Tibial nerve (tissue), 4 donors: ENCODE results near the gene MKLN1.

Experiments used
- EP300 ChIP-seq, 2 donors: sonication (generic); formaldehyde crosslinking; IDR thresholded peaks; one replicate each; pipeline ENCODE4 v1.6.1; 2017; ENCODE audit warnings: antibody characterized with exemption in 2 of 2, mild to moderate bottlenecking in 1 of 2
- POLR2A ChIP-seq, 2 donors: fragments of 450-650 bp; IDR thresholded peaks; one replicate each; pipeline ENCODE4 v1.6.1; 2017; ENCODE audit warnings: antibody characterized with exemption in 2 of 2, mild to moderate bottlenecking in 2 of 2, moderate library complexity in 2 of 2
- TF ChIP-seq, protein P1 (sequence below), 5 experiments: fragments of 200-600 bp in 3 of 5; fragments of 450-650 bp in 2 of 5; sonication (generic) in 3 of 5; IDR thresholded peaks; one replicate each; pipeline ENCODE4 v1.5.1; 2016 to 2019; ENCODE audit warnings: antibody characterized with exemption in 5 of 5, mild to moderate bottlenecking in 3 of 5, moderate library complexity in 2 of 5

DNA sequence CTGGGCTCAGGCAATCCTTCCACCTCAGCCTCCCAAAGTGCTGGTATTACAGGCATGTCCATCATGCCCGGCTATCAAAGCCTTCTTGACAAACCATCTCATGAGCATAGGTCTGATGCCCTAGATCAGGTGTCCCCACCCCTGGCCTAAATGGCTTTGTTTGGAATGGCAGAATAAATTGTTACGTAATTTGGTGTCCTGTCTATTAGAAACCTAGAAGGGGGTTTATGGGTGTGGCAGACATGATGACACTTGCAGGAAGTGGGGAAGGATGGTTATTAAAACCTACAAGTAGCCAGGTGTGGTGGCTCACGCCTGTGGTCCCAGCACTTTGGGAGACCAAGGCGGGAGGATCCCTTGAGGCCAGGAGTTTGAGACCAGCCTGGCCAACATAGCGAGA, 38.6 kb upstream of the MKLN1 start:
- TF ChIP-seq POLR2A (IDR thresholded peaks at IDR 0.05) (no peak), EP300 (IDR thresholded peaks at IDR 0.05) (no peak)
- TF ChIP-seq, protein P1, sequence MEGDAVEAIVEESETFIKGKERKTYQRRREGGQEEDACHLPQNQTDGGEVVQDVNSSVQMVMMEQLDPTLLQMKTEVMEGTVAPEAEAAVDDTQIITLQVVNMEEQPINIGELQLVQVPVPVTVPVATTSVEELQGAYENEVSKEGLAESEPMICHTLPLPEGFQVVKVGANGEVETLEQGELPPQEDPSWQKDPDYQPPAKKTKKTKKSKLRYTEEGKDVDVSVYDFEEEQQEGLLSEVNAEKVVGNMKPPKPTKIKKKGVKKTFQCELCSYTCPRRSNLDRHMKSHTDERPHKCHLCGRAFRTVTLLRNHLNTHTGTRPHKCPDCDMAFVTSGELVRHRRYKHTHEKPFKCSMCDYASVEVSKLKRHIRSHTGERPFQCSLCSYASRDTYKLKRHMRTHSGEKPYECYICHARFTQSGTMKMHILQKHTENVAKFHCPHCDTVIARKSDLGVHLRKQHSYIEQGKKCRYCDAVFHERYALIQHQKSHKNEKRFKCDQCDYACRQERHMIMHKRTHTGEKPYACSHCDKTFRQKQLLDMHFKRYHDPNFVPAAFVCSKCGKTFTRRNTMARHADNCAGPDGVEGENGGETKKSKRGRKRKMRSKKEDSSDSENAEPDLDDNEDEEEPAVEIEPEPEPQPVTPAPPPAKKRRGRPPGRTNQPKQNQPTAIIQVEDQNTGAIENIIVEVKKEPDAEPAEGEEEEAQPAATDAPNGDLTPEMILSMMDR (IDR thresholded peaks at IDR 0.05), result no peak
